Fibroblast of lung (primary cell): ENCODE measurements around the gene ITFG1. TPM values are rescaled to one million over a fixed set of nuclear protein-coding genes. Genes with fewer than 3 reads are reported as not detected.

Experiments used
- DNase-seq, 2 donors: peaks; one replicate each; pipeline versions ENCODE4 v3.0.0 to v3.0.0-alpha.2; 2010; ENCODE audit warnings: low read depth in 2 of 2
- H2AFZ ChIP-seq: 2 replicates; pipeline ENCODE4 v1.5.1; 2012; ENCODE audit warnings: low read length, control low read depth, inconsistent platforms
- H3K27ac ChIP-seq: 2 replicates; pipeline ENCODE4 v1.5.1; 2011; ENCODE audit warnings: low read length, control low read depth; ENCODE audit not compliant: insufficient read depth
- H3K27me3 ChIP-seq: 2 replicates; pipeline ENCODE4 v1.5.1; 2011; ENCODE audit warnings: mild to moderate bottlenecking, low read length; ENCODE audit not compliant: control insufficient read depth, insufficient read depth
- H3K36me3 ChIP-seq: 2 replicates; pipeline ENCODE4 v1.5.1; 2011; ENCODE audit warnings: low read length; ENCODE audit not compliant: control insufficient read depth, insufficient read depth
- H3K4me1 ChIP-seq: 2 replicates; pipeline ENCODE4 v1.5.1; 2011; ENCODE audit warnings: low read length; ENCODE audit not compliant: control insufficient read depth, insufficient read depth; ENCODE audit errors: extremely low read depth
- H3K4me2 ChIP-seq: 2 replicates; pipeline ENCODE4 v1.5.1; 2011; ENCODE audit warnings: low read length, control low read depth; ENCODE audit not compliant: insufficient read depth; ENCODE audit errors: extremely low read depth
- H3K4me3 ChIP-seq, 4 experiments: fragments of 200-600 bp in 1 of 4; sonication (generic) in 1 of 4; replicated peaks in 1 of 4; 2 replicates each; pipeline ENCODE4 v1.5.1; 2011 to 2016; ENCODE audit warnings: low read length in 4 of 4, low read depth in 3 of 4, mild to moderate bottlenecking in 3 of 4, control low read depth in 2 of 4, inconsistent platforms in 1 of 4, mixed read lengths in 1 of 4; ENCODE audit not compliant: insufficient read depth in 1 of 4; ENCODE audit errors: control extremely low read depth in 1 of 4
- H3K79me2 ChIP-seq: 2 replicates; pipeline ENCODE4 v1.5.1; 2012; ENCODE audit warnings: mild to moderate bottlenecking, low read length, inconsistent platforms; ENCODE audit not compliant: control insufficient read depth, insufficient read depth
- H3K9ac ChIP-seq: 2 replicates; pipeline ENCODE4 v1.5.1; 2011; ENCODE audit warnings: mild to moderate bottlenecking, low read length, control low read depth; ENCODE audit not compliant: insufficient read depth
- H3K9me3 ChIP-seq: 2 replicates; pipeline ENCODE4 v1.5.1; 2012; ENCODE audit warnings: low read depth, low read length; ENCODE audit not compliant: control insufficient read depth, insufficient read depth
- H4K20me1 ChIP-seq: 2 replicates; pipeline ENCODE4 v1.5.1; 2011; ENCODE audit warnings: low read length; ENCODE audit not compliant: control insufficient read depth, insufficient read depth; ENCODE audit errors: extremely low read depth
- CTCF ChIP-seq, 2 donors: IDR thresholded peaks in 1 of 2; conservative IDR thresholded peaks in 1 of 2; 1 replicate in 1 of 2; 2 replicates in 1 of 2; pipeline ENCODE4 v1.5.1; 2011 to 2012; ENCODE audit warnings: low read length in 2 of 2, control low read depth in 1 of 2, inconsistent platforms in 1 of 2, low read depth in 1 of 2, mild to moderate bottlenecking in 1 of 2
- EZH2 ChIP-seq: IDR thresholded peaks from 2 replicates; pipeline ENCODE4 v1.5.1; 2012; ENCODE audit warnings: low read length, control low read depth, mild to moderate bottlenecking; ENCODE audit errors: missing control alignments
- polyA plus RNA-seq, 2 donors: library from polyadenylated mRNA; depleted of rRNA in 1 of 2; stranded (reverse) in 1 of 2; unstranded in 1 of 2; fragments of >200 nt; gene quantifications; 2 replicates each; pipeline ENCODE4 v1.2.1, GENCODE V29; 2011 to 2012; ENCODE audit warnings: missing spikeins in 1 of 2
- total RNA-seq: library from RNA; depleted of rRNA; stranded (reverse); fragments of >200 nt; gene quantifications from 2 replicates; pipeline ENCODE4 v1.2.1, GENCODE V29; 2014

The ITFG1 gene
- total and polyA plus RNA-seq, 2 donors (not counting 1 experiment from before 2014, with no cell fraction given) = 96.1 to 111 TPM

- TF ChIP-seq CTCF (conservative IDR thresholded peaks at IDR 0.05 in 1 of 2, IDR thresholded peaks at IDR 0.05 in 1 of 2; ENCODE audit: low read depth in 1 of 2, low read length in 2 of 2) (no peak), EZH2 (no peak)
- H3K27ac ChIP-seq = no peak overlapping the region
- H3K4me1 ChIP-seq = no peaks in the 10 kb centered on the region
- no peaks in the 10 kb centered on the region for H3K27me3 ChIP-seq
- DNase-seq = peak in 1 of 2 donors; percentile 52
- H3K4me3 ChIP-seq = no peak overlapping the region
- H4K20me1 ChIP-seq = no peaks in the 10 kb centered on the region
- H3K9me3 ChIP-seq = no peaks in the 10 kb centered on the region
- H3K4me2 ChIP-seq = no peak overlapping the region
- H3K36me3 ChIP-seq = no peaks in the 10 kb centered on the region
- H2AFZ ChIP-seq = no peak overlapping the region
- no peaks in the 10 kb centered on the region for H3K79me2 ChIP-seq
- no peak overlapping the region for H3K9ac ChIP-seq
Observed at GRCh38 chr16:47504599-47504998, 43.7 kb upstream of the ITFG1 start.

GRCh38 chr16:47503936-47504335, 43.1 kb upstream of the ITFG1 start:
- peak; percentile 19 to 55 for DNase-seq
- Histone ChIP-seq H3K27ac (no peak overlapping the region), H3K4me2 (no peak overlapping the region), H4K20me1 (no peaks in the 10 kb centered on the region), H3K4me3 (no peak overlapping the region), H2AFZ (no peak overlapping the region), H3K9me3 (no peaks in the 10 kb centered on the region), H3K9ac (no peak overlapping the region), H3K4me1 (no peaks in the 10 kb centered on the region), H3K79me2 (no peaks in the 10 kb centered on the region), H3K27me3 (no peaks in the 10 kb centered on the region), H3K36me3 (no peaks in the 10 kb centered on the region)
- TF ChIP-seq EZH2 = no peak
- TF ChIP-seq CTCF (conservative IDR thresholded peaks at IDR 0.05 in 1 of 2, IDR thresholded peaks at IDR 0.05 in 1 of 2; ENCODE audit: low read depth in 1 of 2, low read length in 2 of 2) = no peak

- Histone ChIP-seq H3K27ac (no peak overlapping the region), H3K9ac (no peak overlapping the region), H3K79me2 (no peaks in the 10 kb centered on the region), H2AFZ (no peak overlapping the region), H3K36me3 (peaks cover 2% of the 10 kb centered on the region), H3K4me1 (no peaks in the 10 kb centered on the region), H3K9me3 (no peaks in the 10 kb centered on the region), H3K27me3 (no peaks in the 10 kb centered on the region), H4K20me1 (no peaks in the 10 kb centered on the region), H3K4me3 (no peak overlapping the region), H3K4me2 (no peak overlapping the region)
- no peak for TF ChIP-seq CTCF (conservative IDR thresholded peaks at IDR 0.05 in 1 of 2, IDR thresholded peaks at IDR 0.05 in 1 of 2; ENCODE audit: low read depth in 1 of 2, low read length in 2 of 2)
- TF ChIP-seq EZH2 = no peak
- no peak for DNase-seq
Observed at GRCh38 chr16:47499700-47500264, 38.9 kb upstream of the ITFG1 start.
